Activated CD4-positive, CD25-positive, alpha-beta regulatory T cell treated with anti-CD3 and anti-CD28 coated beads, Interleukin-2, amount 50 U/mL, for 24 hours (primary cell): ENCODE measurements around the gene OR8B2.
"Not testable (repeated sequence)": the region's sequence is repeated elsewhere in the genome, so short reads cannot be mapped to it uniquely, and the experiment has no call there.

Experiments
- ATAC-seq, 2 donors: fragments of 150-1000 bp; cut with Tn5 transposase; one replicate each; pipeline ENCODE4 v1.10.0; 2021; ENCODE audit warnings: mild to moderate bottlenecking in 1 of 2, moderate library complexity in 1 of 2

The OR8B2 gene

DNA sequence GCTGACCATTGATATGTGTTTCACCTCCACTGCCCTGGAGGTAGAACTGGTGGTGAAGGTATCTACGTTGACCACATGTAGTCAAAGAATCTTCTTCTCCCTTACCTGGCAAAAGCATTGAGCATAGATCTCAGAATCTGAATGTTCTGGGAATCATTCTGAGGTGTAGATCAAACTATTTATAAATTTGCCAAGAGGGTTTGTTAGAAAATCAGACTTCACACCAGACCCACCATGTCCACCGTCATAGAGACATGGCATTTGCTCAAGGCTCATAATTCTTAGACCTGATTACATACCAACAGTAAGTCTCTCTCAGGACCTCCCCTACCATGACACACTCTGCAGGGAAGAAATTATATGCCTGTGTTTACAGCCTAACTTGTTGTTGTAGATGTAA lies at the start of gene OR8B2:
Gene OR8B2, minus strand, starts transcription at position 101 of the 400 bp plus-strand sequence. CDS start 1,156 bp downstream, outside the sequence.
- no peak for ATAC-seq

GRCh38 chr11:124429599-124429998 lies 45.3 kb upstream of the OR8B2 start:
- ATAC-seq = no peak

GRCh38 chr11:124424384-124424921 lies 40.2 kb upstream of the OR8B2 start, which contains the start of gene OR8B4:
Gene OR8B4 (minus strand): TSS chr11:124424871. CDS start chr11:124424871, 0 bp downstream.
- no peak for ATAC-seq

- no peak for ATAC-seq
Measured at GRCh38 chr11:124421043-124421442, 36.7 kb upstream of the OR8B2 start.

- no peak for ATAC-seq
Measured at GRCh38 chr11:124415356-124415923, 31.1 kb upstream of the OR8B2 start.

- ATAC-seq = no peak
Measured at GRCh38 chr11:124409906-124410305, 25.6 kb upstream of the OR8B2 start.

GRCh38 chr11:124405581-124405980 lies 21.3 kb upstream of the OR8B2 start:
- no peak for ATAC-seq

DNA sequence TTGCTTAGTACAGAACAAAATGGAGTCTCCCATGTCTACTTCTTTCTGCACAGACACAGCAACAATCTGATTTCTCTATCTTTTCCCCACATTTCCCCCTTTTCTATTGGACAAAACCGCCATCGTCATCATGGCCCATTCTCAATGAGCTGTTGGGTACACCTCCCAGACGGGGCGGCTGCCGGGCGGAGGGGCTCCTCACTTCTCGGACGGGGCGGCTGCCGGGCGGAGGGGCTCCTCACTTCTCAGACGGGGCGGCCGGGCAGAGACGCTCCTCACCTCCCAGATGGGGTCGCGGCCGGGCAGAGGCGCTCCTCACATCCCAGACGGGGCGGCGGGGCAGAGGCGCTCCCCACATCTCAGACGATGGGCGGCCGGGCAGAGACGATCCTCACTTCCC lies 18.9 kb upstream of the OR8B2 start:
- ATAC-seq = not testable (repeated sequence)

GRCh38 chr11:124402326-124402922 lies 18.1 kb upstream of the OR8B2 start:
- ATAC-seq = peak in 1 of 2 donors; percentile 55

GRCh38 chr11:124398924-124399323 lies 14.6 kb upstream of the OR8B2 start, which contains the start of gene OR8B3:
Gene OR8B3 (minus strand): TSS chr11:124399024. CDS start chr11:124397351, 1,673 bp downstream.
- no peak for ATAC-seq

- ATAC-seq = not testable (repeated sequence)
Measured at GRCh38 chr11:124396847-124397246, 12.5 kb upstream of the OR8B2 start.

DNA sequence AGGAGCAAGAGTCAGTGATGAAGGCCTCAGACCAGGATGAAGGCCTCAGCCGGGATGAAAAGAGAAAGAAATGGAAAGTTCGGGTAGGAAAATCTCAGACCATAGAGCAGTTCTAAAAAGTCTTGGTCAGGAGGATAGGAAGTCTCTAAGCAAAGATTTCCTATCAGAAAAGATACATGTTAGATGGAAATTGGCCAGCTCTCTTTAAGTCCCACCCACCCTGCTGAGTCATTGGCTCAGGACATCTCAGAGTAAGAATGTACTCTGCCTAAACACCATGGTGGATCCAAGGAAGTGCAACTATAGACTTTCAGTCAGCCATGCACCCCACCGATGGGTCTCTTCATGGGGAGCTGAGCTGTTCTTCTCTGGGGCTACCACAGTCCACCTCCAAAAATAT lies 10.1 kb upstream of the OR8B2 start:
- no peak for ATAC-seq

GRCh38 chr11:124382857-124383256 lies 1.4 kb downstream of the OR8B2 start:
- ATAC-seq = not testable (repeated sequence)

DNA sequence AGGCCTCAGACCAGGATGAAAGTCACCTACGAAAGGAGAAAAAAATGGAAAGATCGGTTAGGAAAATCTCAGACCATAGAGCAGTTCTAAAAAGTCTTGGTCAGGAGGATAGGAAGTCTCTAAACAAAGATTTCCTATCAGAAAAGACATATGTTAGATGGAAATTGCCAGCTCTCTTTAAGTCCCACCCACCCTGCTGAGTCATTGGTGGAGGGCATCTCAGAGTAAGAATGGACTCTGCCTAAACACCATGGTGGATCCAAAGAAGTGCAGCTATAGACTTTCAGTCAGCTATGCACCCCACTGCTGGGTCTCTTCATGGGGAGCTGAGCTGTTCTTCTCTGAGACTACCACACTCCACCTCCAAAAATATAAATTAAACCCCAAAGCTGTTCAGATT lies 3.7 kb downstream of the OR8B2 start:
- ATAC-seq = no peak

DNA sequence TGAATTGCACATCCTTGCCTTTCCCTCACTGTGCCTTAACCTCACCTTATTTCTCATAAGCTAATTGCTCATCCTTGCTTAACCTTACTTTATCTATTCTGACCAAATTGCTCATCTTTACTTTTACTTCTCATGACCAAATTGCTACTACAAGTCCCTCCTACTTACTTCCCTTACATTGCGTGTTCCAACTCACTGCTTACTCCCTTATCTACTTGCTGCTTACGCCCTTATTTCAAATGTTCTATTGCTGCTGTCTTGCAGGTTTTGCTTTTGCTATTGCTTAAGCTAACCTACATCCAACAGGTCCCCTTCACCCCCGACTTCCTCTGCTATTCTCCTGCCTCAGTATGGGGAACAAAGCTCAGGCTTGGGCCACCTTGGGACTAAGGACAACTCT lies 8.0 kb downstream of the OR8B2 start:
- ATAC-seq = no peak

DNA sequence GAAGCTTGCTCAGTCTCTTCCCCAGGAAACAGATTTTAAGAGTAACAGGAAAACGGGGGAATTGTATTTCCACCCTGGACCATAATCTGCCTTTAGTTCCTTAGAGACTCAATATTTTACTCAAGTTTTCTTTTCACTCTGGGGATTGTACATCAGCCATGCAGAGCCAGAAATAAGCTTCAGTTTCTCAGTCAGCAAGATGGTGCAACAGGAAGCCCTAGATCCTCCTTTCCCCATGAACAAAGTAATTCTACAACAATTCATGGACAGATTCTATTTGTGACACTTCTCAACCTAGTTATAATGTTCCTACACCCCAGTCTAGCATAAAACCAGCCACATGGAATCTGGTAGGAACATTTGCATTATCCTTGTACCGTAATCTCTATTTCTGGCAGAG lies 24.7 kb downstream of the OR8B2 start:
- ATAC-seq = no peak

- ATAC-seq = no peak
Measured at GRCh38 chr11:124346311-124346955, 37.9 kb downstream of the OR8B2 start.

GRCh38 chr11:124344346-124344745 lies 40.0 kb downstream of the OR8B2 start:
- ATAC-seq = no peak

- no peak for ATAC-seq
Measured at GRCh38 chr11:124340142-124340447, 44.2 kb downstream of the OR8B2 start.

DNA sequence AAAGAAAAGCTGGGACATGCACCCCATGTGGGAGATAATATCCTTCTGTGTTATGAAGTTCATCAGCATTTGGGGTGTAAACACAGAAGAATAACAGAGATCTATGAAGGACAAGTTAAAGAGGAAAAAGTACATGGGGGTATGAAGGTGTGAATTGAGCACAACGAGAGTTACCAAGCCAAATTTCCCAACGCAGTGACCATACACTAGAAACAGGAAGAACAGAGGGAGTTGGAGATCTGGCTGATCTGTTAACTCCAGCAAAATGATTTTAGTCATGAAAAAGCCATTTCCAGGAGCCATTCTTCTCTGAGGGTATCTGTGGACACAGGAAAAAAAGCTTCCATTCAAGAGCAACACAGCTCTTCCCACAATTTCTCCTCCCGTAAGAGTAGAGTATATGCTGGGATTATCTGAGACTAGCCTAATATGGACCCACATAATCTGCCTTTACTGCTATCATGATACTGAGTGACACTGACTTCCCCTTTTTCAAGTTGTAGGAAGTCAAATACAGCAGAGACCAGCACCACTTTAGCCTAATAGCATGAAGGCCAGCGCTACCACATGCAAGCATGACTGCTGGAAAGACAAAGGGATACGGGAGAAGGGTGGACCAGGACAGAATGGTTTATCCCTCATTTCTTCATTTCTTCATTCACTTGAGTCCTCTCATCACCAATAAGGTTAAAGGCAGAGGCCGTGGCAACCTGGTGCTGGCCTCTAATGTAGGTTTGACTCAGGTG lies 44.7 kb downstream of the OR8B2 start:
- ATAC-seq = no peak
